ENCODE measurements around the gene NCAM1. TPM values are rescaled to one million over a fixed set of nuclear protein-coding genes. Genes with fewer than 3 reads are reported as not detected.
"Not testable (repeated sequence)": the region's sequence is repeated elsewhere in the genome, so short reads cannot be mapped to it uniquely, and the experiment has no call there.

The NCAM1 gene
- total RNA-seq, 1 donor from 2014 or later: 0.23 TPM

DNA sequence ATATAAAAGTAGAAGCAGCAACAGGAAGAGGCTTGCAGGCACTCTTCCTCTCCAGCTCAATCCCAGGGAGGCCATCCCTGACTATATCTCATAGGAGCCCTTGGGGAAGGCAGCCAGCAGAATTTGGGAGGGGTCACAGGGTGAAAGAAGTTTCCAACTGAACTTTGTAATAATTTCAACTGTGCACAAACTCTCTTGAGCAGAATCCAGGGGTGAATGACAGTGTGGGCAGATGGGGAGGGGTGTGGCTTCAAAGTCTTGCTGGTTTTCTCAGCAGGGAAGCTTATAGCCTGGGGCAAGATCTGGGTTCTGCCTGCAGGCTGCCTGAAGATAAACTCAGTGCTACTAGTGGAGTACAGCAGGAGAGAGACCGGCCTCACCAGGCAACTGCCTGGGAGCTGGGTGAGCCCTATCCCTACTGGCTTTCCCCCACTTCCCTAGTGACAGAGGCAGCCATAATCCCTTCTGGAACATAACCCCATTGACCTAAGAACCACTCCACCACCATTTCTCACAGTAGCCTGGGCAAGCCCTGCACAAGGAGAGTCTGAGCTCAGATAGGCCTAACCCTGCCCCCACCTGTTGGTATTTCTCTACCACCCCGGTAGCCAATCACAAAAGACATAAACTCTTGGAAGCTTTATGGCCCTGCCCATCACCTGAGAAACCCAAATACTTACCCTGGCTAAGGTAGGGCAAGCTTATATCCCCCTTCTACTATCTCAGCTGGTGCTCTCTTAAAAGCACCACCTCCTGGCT, 335.4 kb downstream of the NCAM1 start:
- intact Hi-C loops (cut with micrococcal nuclease): no loop called here

DNA sequence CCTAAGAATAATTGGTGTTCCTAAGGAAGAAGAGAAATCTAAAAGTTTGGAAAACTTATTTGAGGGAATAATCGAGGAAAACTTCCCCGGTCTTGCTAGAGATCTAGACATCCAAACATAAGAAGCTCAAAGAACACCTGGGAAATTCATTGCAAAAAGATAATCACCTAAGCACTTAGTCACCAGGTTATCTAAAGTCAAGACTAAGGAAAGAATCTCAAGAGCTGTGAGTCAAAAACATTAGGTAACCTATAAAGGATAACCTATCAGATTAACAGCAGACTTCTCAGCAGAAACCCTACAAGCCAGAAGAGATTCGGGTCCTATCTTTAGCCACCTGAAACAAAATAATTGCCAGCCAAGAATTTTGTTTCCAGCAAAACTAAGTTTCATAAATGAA, 337.3 kb downstream of the NCAM1 start:
- intact Hi-C loops (cut with micrococcal nuclease): not testable (repeated sequence)

DNA sequence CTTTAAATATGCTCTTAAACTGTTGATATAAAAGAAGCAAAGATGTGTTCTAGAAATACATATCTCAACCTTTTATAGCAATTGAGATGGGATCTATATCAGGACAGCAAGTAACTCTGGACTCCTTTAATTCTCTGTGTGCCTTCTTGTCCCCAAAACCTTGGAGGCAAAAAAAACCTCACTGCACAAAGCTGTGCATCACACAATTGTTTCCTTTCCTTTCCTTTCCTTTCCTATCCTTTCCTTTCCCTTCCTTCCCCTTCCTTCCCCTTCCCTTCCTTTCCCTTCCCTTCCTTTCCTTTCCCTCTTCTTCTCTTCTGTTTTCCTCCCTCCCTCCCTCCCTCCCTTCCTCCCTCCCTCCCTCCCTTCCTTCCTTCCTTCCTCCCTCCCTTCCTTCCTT, 343.7 kb downstream of the NCAM1 start:
- intact Hi-C loops (cut with micrococcal nuclease): loop anchor here (1.0 to 5.0 kb wide), 4 partner anchors 227 to 491 kb away; no protein-coding TSS in a partner anchor

DNA sequence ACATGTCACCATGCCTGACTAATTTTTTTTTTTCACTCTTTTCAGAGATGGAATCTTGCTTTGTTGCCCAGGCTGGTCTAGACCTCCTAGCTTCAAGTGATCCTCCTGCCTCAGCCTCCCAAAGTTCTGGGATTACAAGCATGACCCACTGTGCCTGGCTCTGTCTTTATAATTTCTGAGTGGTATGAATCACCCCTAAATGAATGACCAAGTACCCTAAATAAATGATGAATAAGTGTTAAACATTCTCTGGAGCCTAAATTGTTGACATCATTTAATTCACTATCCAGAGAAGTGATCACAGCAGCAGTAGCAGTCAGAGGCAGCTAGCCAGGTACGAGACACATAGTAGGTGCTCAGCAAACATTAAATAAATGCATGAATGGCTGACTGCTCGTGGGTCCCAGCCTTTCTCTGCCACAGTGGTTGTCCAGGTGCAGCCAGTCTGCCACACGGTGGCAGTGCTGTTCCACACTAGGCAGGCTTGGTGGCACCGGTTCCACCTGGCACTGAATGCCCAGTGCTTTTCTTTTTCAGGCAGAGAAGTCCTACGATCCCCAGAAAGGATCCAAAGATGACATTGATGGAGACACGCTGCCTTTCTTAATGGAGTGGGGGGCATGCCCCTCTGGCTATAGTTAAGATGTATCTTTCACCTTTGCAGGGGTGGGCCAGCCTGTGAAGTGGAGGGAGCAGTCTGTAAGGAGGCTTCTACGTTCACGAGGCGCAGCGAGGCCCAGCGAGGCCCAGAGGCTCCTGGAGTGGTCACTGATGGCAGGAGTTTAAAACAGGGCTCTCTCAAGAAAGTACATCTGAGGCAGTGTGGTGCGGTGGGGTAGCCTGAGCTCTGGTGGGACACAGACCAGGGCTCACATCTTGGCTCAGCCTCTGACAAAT, 344.5 kb downstream of the NCAM1 start:
- intact Hi-C loops (cut with micrococcal nuclease): loop anchor here (1.0 to 5.0 kb wide), 4 partner anchors 227 to 491 kb away; no protein-coding TSS in a partner anchor

DNA sequence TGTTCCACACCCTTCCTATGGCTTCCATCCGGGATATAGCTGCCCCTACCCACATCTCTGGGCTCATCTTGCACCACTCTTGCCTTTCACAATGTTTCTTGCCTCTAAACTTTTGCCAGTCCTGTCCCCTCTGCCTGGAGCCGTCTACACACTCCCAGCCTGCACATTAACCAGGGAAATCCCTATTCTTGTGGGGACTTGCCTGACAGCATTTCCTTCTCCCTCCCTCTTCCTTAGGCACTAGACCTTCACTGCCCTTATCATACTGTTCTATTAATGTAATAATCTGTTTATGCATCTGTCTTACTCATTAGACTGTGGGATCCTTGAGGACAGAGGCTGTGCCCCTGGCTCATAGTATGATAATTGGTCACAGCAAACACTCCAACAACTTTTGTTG, 347.4 kb downstream of the NCAM1 start:
- intact Hi-C loops (cut with micrococcal nuclease): loop anchor here (5.0 kb wide), 1 partner anchor 424 kb away; no protein-coding TSS in a partner anchor

DNA sequence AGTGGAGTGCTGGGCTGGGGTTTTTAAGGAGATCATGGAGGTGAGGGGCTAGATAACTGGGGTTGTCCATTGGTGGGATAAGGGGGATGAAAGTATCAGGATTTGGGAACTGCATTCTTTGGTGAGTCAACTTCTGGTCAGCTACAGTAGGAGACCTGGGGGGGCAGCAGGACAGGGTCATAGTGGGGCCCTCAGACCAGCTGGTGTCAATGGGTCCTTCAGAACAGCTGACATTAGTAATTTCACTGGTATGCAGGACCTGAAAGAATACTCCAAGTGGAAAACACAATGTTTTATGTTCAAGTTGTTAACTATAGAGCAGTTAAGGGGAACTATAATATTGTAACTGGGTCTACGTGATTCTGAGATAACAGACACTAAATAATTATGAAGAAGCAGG, 350.3 kb downstream of the NCAM1 start:
- intact Hi-C loops (cut with micrococcal nuclease): loop anchor here (5.0 to 10.0 kb wide), 3 partner anchors 276 to 1434 kb away; partner anchors contain the start of genes C11orf71, CFAP68, FDXACB1 and RBM7

DNA sequence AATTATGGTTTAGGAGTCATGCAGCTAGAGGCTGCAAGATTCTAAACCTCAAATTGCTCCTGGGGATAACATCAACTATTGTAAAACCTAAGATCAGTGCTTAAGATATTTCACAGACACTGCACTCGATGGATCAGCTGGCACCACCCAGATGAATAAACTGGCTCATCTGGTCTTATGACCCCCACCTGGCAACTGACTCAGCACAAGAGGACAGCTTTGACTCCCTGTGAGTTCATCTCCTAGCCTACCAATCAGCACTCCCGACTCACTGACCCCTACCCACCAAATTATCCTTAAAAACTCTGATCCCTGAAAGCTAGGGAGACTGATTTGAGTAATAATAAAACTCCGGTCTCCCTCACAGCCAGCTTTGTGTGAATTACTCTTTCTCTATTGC, 352.4 kb downstream of the NCAM1 start:
- intact Hi-C loops (cut with micrococcal nuclease): loop anchor here (5.0 to 10.0 kb wide), 3 partner anchors 274 to 1436 kb away; partner anchors contain the start of genes C11orf71, CFAP68, FDXACB1 and RBM7

DNA sequence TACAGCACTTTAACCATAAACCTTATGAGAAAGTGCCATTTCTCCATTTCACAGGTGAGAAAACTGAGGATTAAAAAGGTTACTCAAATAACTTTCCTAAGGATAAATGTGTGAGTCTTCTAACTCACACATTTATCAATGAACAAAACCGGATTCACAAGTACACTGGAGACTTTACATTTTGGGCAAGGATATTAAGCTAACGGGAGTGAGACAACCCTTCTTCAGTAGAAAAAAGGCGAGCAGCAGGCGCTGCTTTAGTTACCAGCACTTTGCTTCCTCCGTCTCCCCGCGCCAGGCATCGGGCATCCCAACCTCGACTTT, 352.8 kb downstream of the NCAM1 start:
- intact Hi-C loops (cut with micrococcal nuclease): loop anchor here (1.0 to 10.0 kb wide), 6 partner anchors 273 to 1437 kb away; partner anchors contain the start of genes C11orf71, CFAP68, FDXACB1 and PTS

DNA sequence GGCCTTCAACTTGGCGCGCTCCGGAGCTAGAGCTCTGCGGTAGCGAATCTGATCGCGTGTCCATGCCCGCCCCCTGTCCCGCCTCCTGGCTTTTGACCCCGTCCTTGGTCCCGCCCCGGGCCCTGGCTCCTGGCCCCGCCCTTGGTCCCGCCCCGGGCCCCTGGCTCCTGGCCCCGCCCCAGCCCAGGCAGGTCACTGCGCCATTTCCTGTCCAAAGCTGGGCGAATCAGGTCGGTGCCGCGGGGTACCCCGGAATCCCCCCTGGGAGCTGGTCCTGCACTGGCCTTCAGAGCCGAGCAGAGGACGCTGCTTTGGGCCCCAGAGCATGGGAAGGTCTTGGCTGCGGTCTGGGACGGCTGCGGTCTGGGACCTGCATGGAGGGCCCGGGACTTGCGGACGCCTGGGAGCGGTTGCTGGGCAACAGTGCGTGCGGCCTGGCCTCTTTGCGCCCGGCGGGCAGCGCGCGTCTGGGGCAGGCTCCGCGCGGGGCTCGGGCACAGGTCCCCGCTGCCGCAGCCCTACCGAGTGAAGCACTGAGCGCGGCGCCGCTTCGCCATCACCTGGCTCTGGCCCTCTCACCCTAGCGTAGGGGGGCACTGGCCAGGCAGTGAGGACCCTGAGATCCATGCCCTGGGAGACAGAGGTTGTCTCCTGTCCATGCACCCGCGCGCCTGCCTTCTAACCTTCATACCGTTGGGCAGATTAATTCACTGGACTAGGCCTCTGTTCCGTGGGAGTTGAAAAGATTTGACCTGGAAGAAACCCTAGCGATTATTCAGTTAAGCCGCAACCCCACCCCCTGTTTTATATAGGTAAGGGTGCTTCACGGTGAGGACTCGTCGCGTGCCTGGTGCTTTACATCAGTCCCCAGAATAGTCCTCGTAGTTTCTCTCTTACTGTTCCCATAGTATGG, 353.4 kb downstream of the NCAM1 start, which contains the start of gene TTC12:
TTC12 (plus strand) TSS at position 195 of the 913 bp plus-strand sequence. CDS start 1,675 bp downstream, outside the sequence.
- intact Hi-C loops (cut with micrococcal nuclease): loop anchor here (1.0 to 10.0 kb wide), 6 partner anchors 273 to 1437 kb away; partner anchors contain the start of genes C11orf71, CFAP68, FDXACB1 and PTS

DNA sequence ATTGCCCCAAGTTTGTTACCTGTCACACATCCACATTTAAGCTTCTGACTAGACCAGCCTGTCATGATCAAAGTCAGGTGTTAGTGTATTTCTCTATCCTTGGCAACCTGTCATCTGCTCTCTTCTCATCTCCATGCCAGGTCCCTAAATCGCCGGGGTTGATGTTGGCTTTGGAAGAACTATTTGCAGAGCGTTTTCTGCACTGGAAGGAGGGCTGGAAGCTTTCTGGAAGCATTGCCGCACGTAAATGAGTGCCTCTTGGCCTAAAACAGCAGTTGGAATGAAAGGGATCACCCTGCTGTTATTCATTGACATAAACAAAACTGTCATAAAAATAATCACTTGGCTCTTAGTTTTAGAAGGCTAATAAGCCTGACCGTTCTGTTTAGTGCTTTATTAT, 354.6 kb downstream of the NCAM1 start:
- intact Hi-C loops (cut with micrococcal nuclease): loop anchor here (10.0 kb wide), 1 partner anchor 1089 kb away; the partner anchor contains the start of genes C11orf71 and RBM7

DNA sequence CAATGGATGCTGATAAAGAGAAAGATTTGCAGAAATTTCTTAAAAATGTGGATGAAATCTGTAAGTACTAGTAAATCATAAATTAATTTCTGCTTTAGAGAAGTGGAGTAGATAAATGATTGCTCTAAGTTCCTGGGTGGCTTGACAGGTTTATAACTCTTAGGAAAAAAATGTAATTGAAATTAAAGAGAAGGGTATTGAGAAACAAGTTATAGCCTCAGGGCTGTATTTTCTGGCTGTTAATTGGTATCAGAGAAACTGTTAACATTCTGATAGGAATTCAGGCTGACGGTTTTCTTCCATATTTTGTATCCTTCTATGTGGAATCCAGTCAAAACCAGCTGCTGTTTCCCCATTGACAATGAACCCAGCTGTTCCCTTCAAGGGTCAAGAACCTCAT, 355.0 kb downstream of the NCAM1 start:
- intact Hi-C loops (cut with micrococcal nuclease): loop anchor here (10.0 kb wide), 1 partner anchor 1089 kb away; the partner anchor contains the start of genes C11orf71 and RBM7

DNA sequence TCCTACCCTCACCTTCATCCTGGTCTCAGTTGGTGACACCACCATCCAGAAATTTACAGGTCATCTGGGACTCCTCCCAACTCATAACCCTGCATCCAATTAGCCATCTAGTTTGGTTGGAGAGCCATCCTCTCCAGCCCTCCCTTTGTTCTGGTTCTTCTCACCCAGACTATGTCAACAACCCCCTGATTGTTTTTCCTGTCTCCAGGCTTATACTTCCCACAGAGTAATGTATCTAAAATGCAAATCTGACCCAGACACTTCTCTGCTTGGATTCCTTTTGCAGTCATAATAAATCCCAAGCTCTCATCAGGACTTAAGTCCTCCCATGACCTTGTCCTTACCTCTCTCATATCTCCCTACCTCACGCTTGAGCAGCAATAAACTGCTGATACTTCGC, 356.1 kb downstream of the NCAM1 start:
- intact Hi-C loops (cut with micrococcal nuclease): loop anchor here (10.0 kb wide), 1 partner anchor 1087 kb away; the partner anchor contains the start of genes C11orf71 and RBM7

DNA sequence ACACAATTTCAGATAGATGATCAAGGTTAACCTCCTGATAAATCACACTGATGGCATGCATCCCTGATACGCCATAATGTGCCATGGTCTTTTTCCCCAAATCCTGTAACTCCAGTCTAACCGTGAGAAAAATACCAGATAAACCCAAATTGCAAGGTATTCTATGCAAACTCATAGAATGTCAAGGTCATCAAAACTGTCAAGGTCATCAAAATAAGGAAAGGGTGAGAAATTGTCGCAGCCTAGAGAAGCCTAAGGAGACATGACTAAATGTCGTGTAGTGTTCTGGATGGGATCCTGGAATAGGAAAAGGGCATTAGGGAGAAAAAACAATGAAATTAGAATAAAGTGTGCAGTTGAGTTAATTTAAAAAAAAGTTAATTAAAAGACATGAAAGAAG, 357.9 kb downstream of the NCAM1 start:
- intact Hi-C loops (cut with micrococcal nuclease): loop anchor here (10.0 kb wide), 1 partner anchor 1086 kb away; the partner anchor contains the start of genes C11orf71 and RBM7

DNA sequence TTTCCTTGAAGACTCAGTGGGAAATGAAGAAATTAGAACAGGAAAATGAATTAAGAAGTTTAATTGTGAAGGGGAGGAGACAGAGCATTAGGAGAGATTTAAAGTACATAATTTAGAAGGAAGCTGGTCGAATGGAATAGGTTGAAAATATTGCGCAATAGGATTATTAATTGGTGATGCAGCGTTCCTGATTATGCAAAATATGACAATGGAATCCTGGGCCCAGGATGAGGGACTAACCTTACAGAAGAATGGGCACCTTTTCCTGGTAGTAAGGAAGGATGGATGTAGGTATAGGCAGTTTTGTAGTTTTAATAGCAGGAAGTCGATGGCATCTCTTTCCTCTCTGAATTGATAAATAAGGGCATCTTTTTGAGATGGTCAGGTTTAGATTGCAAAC, 360.9 kb downstream of the NCAM1 start:
- intact Hi-C loops (cut with micrococcal nuclease): no loop called here

DNA sequence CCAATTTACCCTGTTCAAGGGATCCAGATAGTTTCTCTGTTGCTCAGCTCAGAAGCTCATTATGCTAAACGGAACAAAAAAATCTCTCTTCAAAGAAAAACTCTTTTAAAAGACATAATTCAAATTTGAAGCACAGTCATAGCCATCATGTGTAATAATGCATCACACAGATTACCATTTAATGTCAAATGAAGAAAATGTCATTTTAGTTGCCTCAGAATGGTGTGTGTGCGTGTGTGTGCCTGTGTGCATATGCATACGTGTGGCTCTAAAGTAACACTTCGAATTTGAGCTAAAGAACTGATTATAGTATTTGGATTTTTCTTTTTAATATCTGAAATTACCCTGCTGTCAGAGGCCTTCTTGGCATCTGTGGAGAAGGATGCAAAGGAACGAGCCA, 363.0 kb downstream of the NCAM1 start:
- intact Hi-C loops (cut with micrococcal nuclease): no loop called here

Measured in T-helper 2 cell treated with Interferon-gamma antibody and Interleukin-4, amounts not matched to agents 100 ng/mL and 5 ng/mL, for 36 hours (primary cell).